Ectodermal cell (in vitro differentiated cells): ENCODE data around the gene AFF1.
"Not testable (repeated sequence)": the region's sequence is repeated elsewhere in the genome, so short reads cannot be mapped to it uniquely, and the experiment has no call there.

Experiments used
- H3K27ac ChIP-seq: 2 replicates; pipeline ENCODE4 v1.7.0; 2013; ENCODE audit warnings: mild to moderate bottlenecking, low read depth, low read length; ENCODE audit not compliant: insufficient read depth, poor library complexity, severe bottlenecking
- H3K27me3 ChIP-seq: 2 replicates; pipeline ENCODE4 v1.7.0; 2013; ENCODE audit warnings: mild to moderate bottlenecking, low read length; ENCODE audit not compliant: insufficient read depth, control insufficient read depth, poor library complexity, severe bottlenecking
- H3K36me3 ChIP-seq: one replicate; pipeline ENCODE4 v1.7.0; 2013; ENCODE audit warnings: low read length; ENCODE audit not compliant: control insufficient read depth, insufficient read depth
- H3K4me1 ChIP-seq: one replicate; pipeline ENCODE4 v1.7.0; 2013; ENCODE audit warnings: low read length; ENCODE audit not compliant: control insufficient read depth, insufficient read depth
- H3K4me3 ChIP-seq: 2 replicates; pipeline ENCODE4 v1.7.0; 2013; ENCODE audit warnings: low read depth, low read length, control low read depth; ENCODE audit not compliant: insufficient read depth
- H3K9me3 ChIP-seq: 2 replicates; pipeline ENCODE4 v1.7.0; 2013; ENCODE audit warnings: mild to moderate bottlenecking, low read length, moderate library complexity; ENCODE audit not compliant: control insufficient read depth
- WGBS, 2 experiments: methylation state at CpG; one replicate each; pipeline ENCODE4 v1.1.7; 2013; ENCODE audit warnings: missing lambda C conversion rate in 2 of 2; 5-methylcytosine and 5-hydroxymethylcytosine counted together

AFF1 gene

GRCh38 chr4:87012265-87012953 lies 77.6 kb downstream of the AFF1 start:
- 94 to 97% methylated on average over 2 to 4 of the region's 4 CpGs for WGBS, 2 experiments
- H3K36me3 ChIP-seq = no peaks in the 10 kb centered on the region
- H3K4me1 ChIP-seq = peaks cover 29% of the 10 kb centered on the region
- H3K27ac ChIP-seq = no peak overlapping the region
- H3K9me3 ChIP-seq = no peaks in the 10 kb centered on the region
- H3K27me3 ChIP-seq = no peaks in the 10 kb centered on the region
- H3K4me3 ChIP-seq = no peak overlapping the region

- H3K27ac ChIP-seq = not testable (repeated sequence)
These were observed 78.1 kb downstream of the AFF1 start for GRCh38 chr4:87012954-87013308.

GRCh38 chr4:87014284-87014782 lies 79.5 kb downstream of the AFF1 start:
- Histone ChIP-seq H3K4me3 (no peak overlapping the region), H3K9me3 (no peaks in the 10 kb centered on the region), H3K27me3 (no peaks in the 10 kb centered on the region), H3K4me1 (peaks cover 24% of the 10 kb centered on the region), H3K36me3 (no peaks in the 10 kb centered on the region), H3K27ac (no peak overlapping the region)
- WGBS, 2 experiments = 73 to 87% methylated on average over 1 to 2 of the region's 2 CpGs

More at GRCh38 chr4:87012954-87013308, 78.1 kb downstream of the AFF1 start:
- WGBS, 2 experiments = 89 to 90% methylated on average over 9 of the region's 9 CpGs
- H3K4me1 ChIP-seq = peaks cover 29% of the 10 kb centered on the region
- not testable (repeated sequence) for H3K9me3 ChIP-seq, H3K36me3 ChIP-seq, H3K4me3 ChIP-seq, H3K27me3 ChIP-seq

GRCh38 chr4:87015416-87015815 lies 80.6 kb downstream of the AFF1 start:
- Histone ChIP-seq H3K27me3 (no peaks in the 10 kb centered on the region), H3K27ac (no peak overlapping the region), H3K36me3 (no peaks in the 10 kb centered on the region), H3K9me3 (no peaks in the 10 kb centered on the region), H3K4me1 (peaks cover 21% of the 10 kb centered on the region), H3K4me3 (no peak overlapping the region)
- 95 to 97% methylated on average over 1 of the region's 1 CpG for WGBS, 2 experiments

- Histone ChIP-seq H3K4me1 (peaks cover 10% of the 10 kb centered on the region), H3K9me3 (no peaks in the 10 kb centered on the region), H3K36me3 (no peaks in the 10 kb centered on the region), H3K27ac (no peak overlapping the region), H3K4me3 (no peak overlapping the region), H3K27me3 (no peaks in the 10 kb centered on the region)
- 95 to 97% methylated on average over 10 of the region's 10 CpGs for WGBS, 2 experiments
These were observed 83.0 kb downstream of the AFF1 start for GRCh38 chr4:87017580-87018342.

GRCh38 chr4:87018753-87019152 lies 83.9 kb downstream of the AFF1 start:
- H3K27me3 ChIP-seq = no peaks in the 10 kb centered on the region
- WGBS, 2 experiments = 87 to 88% methylated on average over 1 of the region's 1 CpG
- no peak overlapping the region for H3K27ac ChIP-seq
- no peaks in the 10 kb centered on the region for H3K9me3 ChIP-seq
- peaks cover 5% of the 10 kb centered on the region for H3K4me1 ChIP-seq
- no peaks in the 10 kb centered on the region for H3K36me3 ChIP-seq
- H3K4me3 ChIP-seq = no peak overlapping the region

- no peaks in the 10 kb centered on the region for H3K9me3 ChIP-seq
- no peak overlapping the region for H3K4me3 ChIP-seq
- WGBS, 2 experiments = 86 to 95% methylated on average over 4 of the region's 4 CpGs
- H3K27ac ChIP-seq = peak overlapping the region; percentile 19
- peaks cover 8% of the 10 kb centered on the region for H3K4me1 ChIP-seq
- H3K27me3 ChIP-seq = no peaks in the 10 kb centered on the region
- H3K36me3 ChIP-seq = no peaks in the 10 kb centered on the region
These were observed 84.5 kb downstream of the AFF1 start for GRCh38 chr4:87019246-87019791.

- H3K27ac ChIP-seq = no peak overlapping the region
- WGBS, 2 experiments = 88 to 100% methylated on average over 1 to 2 of the region's 2 CpGs
- no peaks in the 10 kb centered on the region for H3K36me3 ChIP-seq
- H3K4me3 ChIP-seq = no peak overlapping the region
- H3K27me3 ChIP-seq = no peaks in the 10 kb centered on the region
- peaks cover 12% of the 10 kb centered on the region for H3K4me1 ChIP-seq
- H3K9me3 ChIP-seq = no peaks in the 10 kb centered on the region
These were observed 85.1 kb downstream of the AFF1 start for GRCh38 chr4:87019898-87020297.

- Histone ChIP-seq H3K4me1 (peaks cover 28% of the 10 kb centered on the region), H3K4me3 (no peak overlapping the region), H3K9me3 (no peaks in the 10 kb centered on the region), H3K27me3 (no peaks in the 10 kb centered on the region), H3K27ac (peak overlapping the region; percentile 45), H3K36me3 (no peaks in the 10 kb centered on the region)
- WGBS, 2 experiments = 85 to 90% methylated on average over 1 of the region's 1 CpG
These were observed 89.4 kb downstream of the AFF1 start for GRCh38 chr4:87024201-87024600.

- Histone ChIP-seq H3K36me3 (no peaks in the 10 kb centered on the region), H3K9me3 (no peaks in the 10 kb centered on the region), H3K27ac (no peak overlapping the region), H3K4me1 (peaks cover 30% of the 10 kb centered on the region), H3K4me3 (no peak overlapping the region), H3K27me3 (no peaks in the 10 kb centered on the region)
- 84 to 90% methylated on average over 5 of the region's 5 CpGs for WGBS, 2 experiments
These were observed 90.3 kb downstream of the AFF1 start for GRCh38 chr4:87025023-87025613.
